Fibroblast of mammary gland (primary cell): Measurements from ENCODE around the gene ASTN2.

Experiments used
- DNase-seq: peaks from one replicate; pipeline ENCODE4 v3.0.0-alpha.2; 2010; ENCODE audit warnings: low read depth
- H3K4me3 ChIP-seq: 2 replicates; pipeline ENCODE4 v1.5.1; 2011; ENCODE audit warnings: low read depth, mild to moderate bottlenecking, low read length, moderate library complexity; ENCODE audit not compliant: control insufficient read depth
- TF ChIP-seq, protein P1 (sequence below): conservative IDR thresholded peaks from 2 replicates; pipeline ENCODE4 v1.5.1; 2011; ENCODE audit warnings: low read depth, low read length, inconsistent platforms; ENCODE audit not compliant: control insufficient read depth, insufficient read depth

Gene ASTN2

DNA sequence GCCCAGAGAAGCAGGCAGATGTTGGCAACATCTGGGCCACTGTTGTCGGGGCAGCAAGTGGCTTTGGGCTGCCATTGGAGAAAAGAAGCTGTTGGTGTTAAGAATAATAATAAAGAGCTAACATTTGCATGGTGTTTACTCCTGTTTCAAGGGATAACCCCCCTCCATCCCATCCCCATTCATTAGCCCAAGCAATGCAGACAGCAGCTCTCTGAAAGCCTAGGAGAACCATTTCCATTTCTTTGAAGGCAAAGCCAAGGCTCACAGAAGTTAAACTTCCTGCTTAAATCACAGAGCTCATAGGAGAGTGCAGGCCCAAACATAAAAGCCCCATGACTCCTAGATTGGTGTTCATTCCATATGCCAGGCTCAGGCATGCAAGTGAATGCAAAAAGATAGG lies 175.4 kb downstream of the ASTN2 start:
- TF ChIP-seq, protein P1, sequence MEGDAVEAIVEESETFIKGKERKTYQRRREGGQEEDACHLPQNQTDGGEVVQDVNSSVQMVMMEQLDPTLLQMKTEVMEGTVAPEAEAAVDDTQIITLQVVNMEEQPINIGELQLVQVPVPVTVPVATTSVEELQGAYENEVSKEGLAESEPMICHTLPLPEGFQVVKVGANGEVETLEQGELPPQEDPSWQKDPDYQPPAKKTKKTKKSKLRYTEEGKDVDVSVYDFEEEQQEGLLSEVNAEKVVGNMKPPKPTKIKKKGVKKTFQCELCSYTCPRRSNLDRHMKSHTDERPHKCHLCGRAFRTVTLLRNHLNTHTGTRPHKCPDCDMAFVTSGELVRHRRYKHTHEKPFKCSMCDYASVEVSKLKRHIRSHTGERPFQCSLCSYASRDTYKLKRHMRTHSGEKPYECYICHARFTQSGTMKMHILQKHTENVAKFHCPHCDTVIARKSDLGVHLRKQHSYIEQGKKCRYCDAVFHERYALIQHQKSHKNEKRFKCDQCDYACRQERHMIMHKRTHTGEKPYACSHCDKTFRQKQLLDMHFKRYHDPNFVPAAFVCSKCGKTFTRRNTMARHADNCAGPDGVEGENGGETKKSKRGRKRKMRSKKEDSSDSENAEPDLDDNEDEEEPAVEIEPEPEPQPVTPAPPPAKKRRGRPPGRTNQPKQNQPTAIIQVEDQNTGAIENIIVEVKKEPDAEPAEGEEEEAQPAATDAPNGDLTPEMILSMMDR = no peak
- DNase-seq = no peak
- no peak overlapping the region for H3K4me3 ChIP-seq

DNA sequence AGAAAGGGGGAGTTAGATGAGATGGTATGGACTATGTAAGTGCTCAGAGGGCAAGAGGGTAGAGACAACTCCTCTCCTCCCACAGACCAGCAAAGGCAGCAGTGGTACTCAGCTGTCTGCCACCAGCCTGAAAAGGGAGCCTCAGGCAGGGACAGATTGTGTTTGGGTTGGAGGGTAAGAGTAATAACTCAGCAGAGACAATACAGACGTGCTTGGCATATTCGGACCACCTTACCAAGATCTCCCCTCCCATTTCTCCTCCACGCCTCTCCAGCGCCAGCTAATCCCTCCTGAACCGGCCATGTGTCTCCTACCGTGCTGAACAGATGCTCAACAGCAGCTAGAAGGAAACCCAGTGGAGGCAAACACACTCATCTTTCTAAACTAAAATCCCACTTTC lies 180.8 kb downstream of the ASTN2 start:
- DNase-seq = no peak
- no peak overlapping the region for H3K4me3 ChIP-seq
- TF ChIP-seq, protein P1 = no peak

DNA sequence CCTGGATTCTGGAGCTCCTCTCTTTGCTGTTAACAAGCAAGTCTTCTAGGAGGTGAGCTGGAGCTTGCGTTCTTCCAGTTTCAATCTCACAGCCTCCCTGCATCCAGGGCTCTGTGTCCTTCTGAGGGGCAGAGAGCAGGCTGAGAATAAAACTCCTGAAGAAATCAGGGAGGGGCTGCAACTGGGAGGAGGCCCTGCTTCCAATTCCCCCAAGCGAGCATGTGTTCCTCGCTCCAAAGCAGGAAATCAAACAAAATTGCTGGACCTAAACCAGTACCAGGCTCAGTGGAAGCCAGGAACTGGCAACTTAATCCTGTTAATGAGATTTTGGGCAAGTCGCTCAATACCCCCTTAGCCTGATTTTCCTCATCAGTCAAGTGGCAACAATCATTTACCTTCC lies 181.8 kb downstream of the ASTN2 start:
- H3K4me3 ChIP-seq = no peak overlapping the region
- TF ChIP-seq, protein P1 = no peak
- no peak for DNase-seq

DNA sequence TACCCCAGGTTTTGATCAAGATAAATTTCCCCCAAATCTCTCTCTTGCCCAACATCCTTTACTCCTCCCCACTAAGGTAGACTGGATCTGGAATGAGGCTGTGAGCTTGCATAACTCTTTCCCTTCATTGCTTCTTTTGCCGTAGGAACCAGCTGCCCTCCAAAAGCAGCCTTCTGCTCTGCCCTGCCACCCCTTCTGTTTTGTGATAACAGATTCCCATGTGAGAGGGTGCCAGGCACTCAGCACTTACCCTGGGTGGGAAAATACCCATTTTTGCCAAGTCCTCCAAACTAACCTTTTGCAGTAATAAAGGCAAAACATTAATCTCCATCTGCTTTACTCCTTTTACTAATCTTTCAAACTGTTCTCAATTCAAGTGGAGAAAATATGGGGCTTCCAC lies 182.6 kb downstream of the ASTN2 start:
- H3K4me3 ChIP-seq = no peak overlapping the region
- TF ChIP-seq, protein P1 = no peak
- no peak for DNase-seq

DNA sequence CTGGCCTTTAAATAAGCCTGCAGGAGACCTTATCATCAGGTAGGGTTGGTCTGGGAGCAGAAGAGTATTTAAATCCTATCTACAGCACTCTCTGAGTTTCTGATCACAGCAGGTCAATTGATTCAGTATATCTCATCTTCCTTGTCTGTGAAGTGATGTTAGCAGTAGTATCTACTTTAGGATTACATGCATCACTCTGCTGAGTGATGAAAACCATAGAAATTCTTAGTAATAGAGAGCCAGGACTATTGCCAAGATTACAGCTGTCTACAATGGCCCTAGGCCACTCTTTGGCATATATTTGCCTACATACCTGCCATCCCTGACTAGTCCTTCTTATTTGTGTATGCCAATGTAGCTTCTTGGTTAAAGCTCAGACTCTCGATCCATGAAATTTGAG lies 183.8 kb downstream of the ASTN2 start:
- TF ChIP-seq, protein P1 = no peak
- no peak for DNase-seq
- H3K4me3 ChIP-seq = no peak overlapping the region

DNA sequence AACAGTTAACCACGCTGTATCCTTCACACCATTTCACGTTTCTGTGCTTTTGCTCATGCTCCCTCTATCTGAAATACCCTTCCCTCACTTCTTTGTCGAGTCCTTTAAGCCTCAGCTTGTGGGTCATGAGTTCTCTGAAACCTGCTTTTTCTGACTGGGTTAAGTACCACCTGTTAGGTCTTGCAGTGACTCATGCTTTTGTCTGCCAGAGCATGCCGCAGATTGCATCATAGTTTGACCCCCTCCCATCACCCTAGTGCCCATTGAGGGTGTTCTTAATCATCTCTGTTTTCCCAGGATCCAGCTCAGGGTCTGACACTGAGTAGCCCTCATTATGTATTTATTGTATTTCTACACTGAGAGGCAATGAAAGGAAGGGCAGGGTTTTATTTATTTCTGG lies 190.2 kb downstream of the ASTN2 start:
- no peak overlapping the region for H3K4me3 ChIP-seq
- TF ChIP-seq, protein P1 = no peak
- no peak for DNase-seq

DNA sequence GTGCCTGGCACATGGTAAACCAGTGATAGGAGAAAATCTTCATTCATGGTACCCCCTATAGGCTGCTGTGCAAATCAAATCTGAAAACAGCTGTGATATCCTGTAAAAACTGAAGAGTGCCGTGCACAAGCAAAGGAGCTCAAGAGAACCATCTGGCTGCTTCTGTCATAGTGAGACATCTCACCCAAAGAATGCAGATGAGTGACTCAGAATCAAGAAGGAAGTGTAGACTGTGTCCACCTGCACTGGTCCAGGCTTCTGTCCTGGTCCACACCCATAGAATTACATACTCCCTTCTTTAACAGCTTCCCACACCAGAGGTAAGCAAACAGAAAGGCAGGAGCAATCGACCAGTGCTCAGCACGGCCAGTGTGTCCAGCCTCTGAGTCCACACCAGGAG lies 195.9 kb downstream of the ASTN2 start:
- no peak overlapping the region for H3K4me3 ChIP-seq
- DNase-seq = no peak
- TF ChIP-seq, protein P1 = no peak
